ENCODE data around the gene NAT9.

The NAT9 gene

DNA sequence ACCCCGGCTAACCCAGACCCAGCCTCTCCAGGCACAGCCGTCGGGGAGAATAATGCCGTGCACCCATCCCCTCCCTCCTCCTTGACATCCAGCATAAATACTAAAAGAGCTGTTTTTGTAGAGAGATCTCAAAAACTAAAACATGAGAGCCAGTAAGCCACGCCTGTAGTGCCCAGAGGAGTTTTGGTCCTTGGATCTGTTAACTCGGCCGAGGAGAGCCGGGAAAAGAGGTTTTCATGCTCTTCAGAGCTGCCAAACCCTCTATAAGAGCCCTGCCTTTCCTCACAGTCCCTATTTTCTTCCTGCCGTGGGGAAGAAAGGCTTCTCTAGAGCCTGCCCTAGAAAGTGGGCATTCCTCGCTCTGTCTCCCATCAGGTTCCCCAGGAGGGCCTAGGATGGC lies 30.2 kb upstream of the NAT9 start:
- DNase-seq (ENCODE audit: low read depth in 2 of 2): no peak

DNA sequence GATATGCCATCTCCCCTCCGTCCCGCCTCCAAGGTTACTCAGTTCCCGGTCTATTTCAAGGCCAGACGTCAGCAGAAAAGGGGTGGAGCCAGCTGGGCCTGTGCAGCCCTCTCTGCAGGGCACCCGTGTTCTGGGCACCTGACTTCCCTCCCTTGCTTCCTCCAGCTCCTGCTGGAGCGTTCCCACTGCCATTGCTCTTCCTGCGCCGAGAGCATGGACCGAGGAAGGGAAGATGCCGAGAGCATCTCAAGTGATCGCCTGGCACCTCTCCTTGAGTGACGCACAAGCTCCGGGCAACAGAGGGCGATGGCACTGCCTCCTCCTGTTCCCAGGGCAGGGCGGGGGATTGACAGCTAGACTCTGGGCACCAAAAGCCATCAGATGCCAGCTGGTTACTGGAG lies 29.4 kb upstream of the NAT9 start:
- no peak for DNase-seq (ENCODE audit: low read depth in 2 of 2)

GRCh38 chr17:74804683-74805082 lies 28.5 kb upstream of the NAT9 start:
- DNase-seq (ENCODE audit: low read depth in 2 of 2): no peak

GRCh38 chr17:74803971-74804370 lies 27.8 kb upstream of the NAT9 start:
- DNase-seq (ENCODE audit: low read depth in 2 of 2): no peak

GRCh38 chr17:74803388-74803930 lies 27.3 kb upstream of the NAT9 start:
- DNase-seq (ENCODE audit: low read depth in 2 of 2): no peak

DNA sequence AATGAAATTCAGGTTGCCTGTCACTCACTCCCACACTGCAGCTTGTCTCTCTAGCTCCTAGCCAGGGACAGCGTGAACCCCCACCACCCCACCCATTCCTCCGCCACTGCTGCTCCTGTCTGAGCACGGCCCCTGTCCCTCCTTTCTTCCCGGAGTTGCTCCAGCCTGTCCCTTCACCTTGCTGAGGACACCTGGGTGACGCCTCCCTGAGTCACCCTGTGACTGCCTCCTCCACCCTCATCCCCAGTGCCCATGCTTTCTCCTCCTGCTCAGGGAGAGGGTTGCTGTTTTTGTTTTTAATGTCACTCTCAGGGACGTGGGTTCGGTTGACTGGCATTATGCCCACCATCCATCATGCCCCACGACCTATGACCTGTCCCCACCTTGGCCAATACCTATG lies 25.8 kb upstream of the NAT9 start:
- DNase-seq (ENCODE audit: low read depth in 2 of 2): no peak

DNA sequence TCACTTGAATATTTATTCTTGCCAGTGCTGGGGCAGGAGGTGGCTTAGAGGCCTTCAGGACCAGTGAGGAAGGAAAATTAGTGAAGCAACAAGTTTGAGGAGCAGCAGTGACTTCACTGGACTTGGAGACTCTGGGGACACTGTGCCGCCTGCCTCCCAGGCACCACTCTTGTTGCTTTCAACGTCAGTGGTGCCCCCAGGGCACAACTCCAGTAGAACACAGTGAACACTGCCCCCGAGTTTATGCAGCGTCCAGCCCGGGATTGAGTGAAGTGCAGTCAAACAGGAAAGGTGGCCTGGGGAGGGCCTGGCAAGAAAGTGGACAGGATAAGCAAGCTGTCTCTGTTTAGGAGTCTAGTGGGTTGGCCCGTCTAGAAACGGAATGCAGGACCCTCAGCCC lies 24.4 kb upstream of the NAT9 start:
- DNase-seq (ENCODE audit: low read depth in 2 of 2): no peak

GRCh38 chr17:74799097-74799496 lies 23.0 kb upstream of the NAT9 start:
- DNase-seq (ENCODE audit: low read depth in 2 of 2): no peak

DNA sequence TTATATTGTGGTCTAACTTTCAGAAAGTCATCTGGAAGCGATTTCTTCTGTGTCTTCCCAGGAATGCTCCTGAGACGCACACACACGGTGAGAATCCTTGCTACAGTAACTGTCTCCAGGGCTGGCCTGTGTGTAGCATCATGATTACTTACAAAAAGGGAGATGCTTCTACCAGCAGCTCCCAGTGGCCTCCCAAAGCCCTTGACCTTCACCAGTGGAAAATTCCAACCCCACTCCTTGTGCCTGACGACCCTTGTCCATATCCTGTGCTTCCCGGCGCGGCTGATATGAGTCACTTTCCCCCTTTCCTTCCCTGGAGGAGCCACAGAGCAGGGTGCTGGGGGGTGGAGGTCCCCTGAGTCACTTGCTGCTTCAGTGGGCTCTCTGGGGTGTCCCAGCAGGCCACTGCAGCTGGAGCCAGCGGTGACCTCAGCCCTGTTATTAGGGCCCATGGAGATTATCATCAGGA lies 22.1 kb upstream of the NAT9 start:
- no peak for DNase-seq (ENCODE audit: low read depth in 2 of 2)

DNA sequence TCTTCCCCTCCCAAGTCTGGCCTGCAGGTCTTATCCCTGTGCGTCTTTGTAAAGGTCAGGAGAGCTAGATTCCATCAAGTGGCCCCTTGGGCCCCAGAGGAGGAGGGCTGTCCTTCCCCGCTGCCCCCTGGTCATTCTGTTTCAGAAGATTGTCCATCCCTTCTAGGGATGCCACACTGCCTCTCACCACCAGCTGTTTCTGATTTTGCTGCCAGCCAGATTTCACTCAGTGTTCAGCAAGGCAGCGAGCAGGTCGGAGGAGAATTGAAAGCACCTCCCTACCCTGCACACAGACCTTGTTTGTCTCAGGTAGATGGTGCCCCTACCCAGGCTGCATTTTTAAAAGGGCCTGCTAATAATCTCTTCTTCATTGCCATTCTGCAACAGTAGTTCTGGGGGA lies 21.7 kb upstream of the NAT9 start:
- DNase-seq (ENCODE audit: low read depth in 2 of 2): no peak

DNA sequence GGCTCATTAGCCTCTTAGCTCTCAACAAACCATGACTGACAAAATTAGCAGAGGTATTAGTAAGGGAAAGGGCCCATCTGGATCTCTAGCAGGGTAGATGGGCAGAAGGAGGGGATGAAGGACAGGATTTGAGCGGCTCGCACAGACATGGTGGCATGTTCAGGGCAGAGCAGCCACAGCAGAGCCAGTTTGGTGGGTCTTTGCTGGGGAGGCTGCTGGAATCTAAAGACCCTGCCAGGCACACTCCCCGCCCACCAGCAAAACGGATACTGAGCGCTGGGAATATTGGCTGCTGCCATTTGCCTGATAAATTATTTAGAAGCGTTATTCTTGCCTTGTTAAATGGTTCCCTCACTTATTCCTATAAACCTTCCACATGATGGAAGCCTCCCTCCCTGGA lies 20.7 kb upstream of the NAT9 start:
- DNase-seq (ENCODE audit: low read depth in 2 of 2): no peak

GRCh38 chr17:74796211-74796610 lies 20.1 kb upstream of the NAT9 start:
- no peak for DNase-seq (ENCODE audit: low read depth in 2 of 2)

DNA sequence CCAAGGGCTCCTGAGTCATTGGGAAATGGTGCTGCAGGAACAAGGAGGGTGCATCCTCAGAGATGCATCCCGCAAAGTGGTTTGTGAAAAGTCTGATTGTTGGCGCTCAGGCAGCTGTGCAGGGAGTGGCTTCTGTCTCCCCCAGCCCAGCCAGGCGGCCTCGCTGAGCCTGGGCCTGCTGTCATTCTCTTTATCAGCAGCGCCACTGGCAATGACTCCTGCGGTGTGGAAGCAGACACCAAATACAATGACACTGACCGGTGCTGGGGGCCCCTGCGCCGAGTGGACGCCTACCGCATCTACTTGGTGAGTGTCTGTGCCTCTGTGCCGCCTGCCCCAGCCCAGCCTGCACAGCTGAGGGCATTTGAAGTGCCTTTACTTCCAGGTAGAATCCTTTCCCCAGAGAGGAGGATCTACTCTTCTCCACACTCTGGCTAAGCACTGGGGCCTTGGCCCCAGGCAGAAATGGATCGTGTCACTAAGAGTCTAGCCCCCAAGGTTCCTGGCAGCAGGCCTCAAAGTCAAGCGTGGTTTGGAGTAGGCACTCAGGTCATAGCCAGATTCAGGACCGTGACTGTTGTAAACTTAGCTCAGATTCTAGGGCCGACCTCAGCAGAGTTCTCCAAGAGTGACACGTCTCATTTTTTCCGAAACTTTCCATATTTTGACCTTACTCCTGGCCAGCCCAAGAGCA lies 19.3 kb upstream of the NAT9 start:
- DNase-seq (ENCODE audit: low read depth in 2 of 2): no peak

GRCh38 chr17:74792586-74793105 lies 16.5 kb upstream of the NAT9 start:
- DNase-seq (ENCODE audit: low read depth in 2 of 2): no peak

GRCh38 chr17:74790161-74791058 lies 14.3 kb upstream of the NAT9 start:
- DNase-seq (ENCODE audit: low read depth in 2 of 2): no peak

- no peak for DNase-seq (ENCODE audit: low read depth in 2 of 2)
Measured at GRCh38 chr17:74786431-74787055, 10.4 kb upstream of the NAT9 start.

DNA sequence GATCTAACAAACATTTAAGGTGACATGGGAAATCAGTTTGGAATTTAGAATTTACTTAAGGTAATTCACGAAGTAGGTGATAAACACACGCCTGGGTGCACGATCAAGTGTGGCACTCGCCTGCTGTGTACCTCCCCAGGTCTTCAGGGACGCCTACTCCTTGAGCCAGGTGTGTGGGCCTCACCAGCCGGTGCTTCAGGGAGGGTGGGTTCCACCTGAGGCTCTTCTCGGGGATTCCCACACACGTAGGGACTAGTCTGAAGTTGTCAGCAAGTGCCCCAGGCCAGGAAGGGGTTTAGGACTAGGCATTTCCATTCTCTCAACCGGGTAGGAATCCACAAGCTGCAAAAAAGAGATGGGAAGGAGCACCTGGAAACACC lies 9.8 kb upstream of the NAT9 start:
- no peak for DNase-seq (ENCODE audit: low read depth in 2 of 2)

DNA sequence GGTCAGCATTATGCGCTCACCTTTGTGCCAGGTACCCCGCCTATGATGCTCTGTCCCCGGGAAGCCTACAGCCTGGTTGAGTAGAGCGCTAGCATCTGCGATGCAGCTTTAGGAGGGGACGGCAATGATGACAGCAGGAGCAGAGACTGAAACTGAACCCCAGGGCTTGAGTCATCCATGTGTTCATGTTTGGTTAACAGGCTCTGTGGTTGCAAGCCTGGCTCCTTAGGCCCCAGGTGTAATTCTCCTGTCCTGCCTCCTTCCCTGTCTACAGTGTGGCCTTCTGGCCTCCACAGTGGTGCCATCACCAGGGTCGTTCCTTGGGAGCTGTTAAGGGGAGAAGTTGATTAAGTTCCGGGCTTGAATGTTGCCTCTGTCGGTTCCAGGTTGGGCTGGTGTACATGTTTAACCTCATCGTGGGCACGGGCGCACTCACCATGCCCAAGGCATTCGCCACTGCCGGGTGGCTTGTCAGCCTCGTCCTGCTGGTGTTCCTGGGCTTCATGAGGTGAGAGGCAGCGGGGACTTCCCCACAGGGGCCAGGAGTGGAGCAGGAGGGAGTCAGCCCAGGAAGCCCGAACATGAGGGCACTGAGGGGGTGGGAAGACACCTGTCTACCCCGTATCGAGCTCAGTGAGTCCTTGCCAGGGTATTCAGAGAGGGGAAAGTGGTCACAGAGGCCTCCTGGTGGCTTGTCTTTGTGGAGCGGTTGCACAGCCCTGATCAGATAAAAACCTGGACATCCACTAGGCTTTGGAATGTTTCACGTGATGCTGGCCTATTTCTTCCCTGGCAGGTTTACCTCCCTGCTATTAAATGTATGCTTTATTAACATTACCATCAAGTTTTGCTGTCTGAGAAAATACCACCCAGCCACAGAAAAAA lies 9.2 kb upstream of the NAT9 start:
- DNase-seq (ENCODE audit: low read depth in 2 of 2): no peak

- DNase-seq (ENCODE audit: low read depth in 2 of 2): no peak
Measured at GRCh38 chr17:74784125-74784810, 8.1 kb upstream of the NAT9 start.

DNA sequence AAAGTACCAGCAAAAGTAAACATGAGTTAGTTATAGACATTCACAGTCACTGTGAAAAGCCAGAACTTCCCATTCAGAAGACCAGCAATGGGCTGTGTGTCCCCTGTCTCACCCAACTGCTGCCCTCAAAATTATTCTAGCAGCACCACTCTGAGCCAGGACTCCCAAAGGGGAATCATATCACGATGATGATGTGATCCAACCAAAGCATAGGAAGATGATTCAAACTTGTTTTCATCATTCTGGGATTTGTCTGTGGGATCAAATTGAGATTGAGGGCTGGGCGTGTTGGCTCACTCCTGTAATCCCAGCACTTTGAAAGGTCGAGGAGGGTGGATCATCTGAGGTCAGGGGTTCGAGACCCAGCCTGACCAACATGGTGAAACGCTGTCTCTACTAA lies 6.4 kb upstream of the NAT9 start:
- no peak for DNase-seq (ENCODE audit: low read depth in 2 of 2)

Measured in stimulated activated CD4-positive, alpha-beta T cell treated with anti-CD3 and anti-CD28 coated beads, Interleukin-12 subunit alpha, Interleukin-12 subunit beta, amount 100 ng/mL, for 24 hours (primary cell).